ENCODE measurements around the gene GDPD4. TPM values are rescaled to one million over a fixed set of nuclear protein-coding genes. Genes with fewer than 3 reads are reported as not detected.
A peak's percentile ranks its signal among the peaks of the same experiment; 100 is the strongest.

Gene GDPD4
- total RNA-seq (not detected), polyA plus RNA-seq (not detected)

- WGBS: 93% methylated on average over 15 of the region's 15 CpGs
- DNase-seq (ENCODE audit: extremely low spot score): no peak
These were observed at the start of gene GDPD4 for GRCh38 chr11:77301510-77301909. GDPD4 (minus strand) TSS chr11:77301686; CDS start chr11:77285137, 16,549 bp downstream.

GRCh38 chr11:77347948-77348347 lies 46.5 kb upstream of the GDPD4 start:
- WGBS: 85% methylated on average over 2 of the region's 2 CpGs
- Histone ChIP-seq H3K4me1 (ENCODE audit: insufficient read depth) (no peaks in the 10 kb centered on the region), H3K4me3 (ENCODE audit: low read depth, low read length) (no peak overlapping the region), H3K36me3 (ENCODE audit: insufficient read depth) (peaks cover 3% of the 10 kb centered on the region), H3K27ac (ENCODE audit: low read depth) (no peak overlapping the region)
- DNase-seq (ENCODE audit: extremely low spot score): no peak

More at GRCh38 chr11:77301510-77301909, at the start of gene GDPD4:
- no peaks in the 10 kb centered on the region for H3K4me1 ChIP-seq (ENCODE audit: insufficient read depth)
- no peak within 1 kb of the TSS for H3K27ac ChIP-seq (ENCODE audit: low read depth)
- no peaks in the 10 kb centered on the region for H3K36me3 ChIP-seq (ENCODE audit: insufficient read depth)
- H3K4me3 ChIP-seq (ENCODE audit: low read depth, low read length): no peak within 1 kb of the TSS

- Histone ChIP-seq H3K36me3 (ENCODE audit: insufficient read depth) (peaks cover 3% of the 10 kb centered on the region), H3K27ac (ENCODE audit: low read depth) (no peak overlapping the region), H3K4me1 (ENCODE audit: insufficient read depth) (no peaks in the 10 kb centered on the region), H3K4me3 (ENCODE audit: low read depth, low read length) (no peak overlapping the region)
- WGBS: 96% methylated on average over 2 of the region's 2 CpGs
- DNase-seq (ENCODE audit: extremely low spot score): no peak
These were observed 45.6 kb upstream of the GDPD4 start for GRCh38 chr11:77346906-77347603.

GRCh38 chr11:77345621-77346020 lies 44.1 kb upstream of the GDPD4 start:
- Histone ChIP-seq H3K4me3 (ENCODE audit: low read depth, low read length) (no peak overlapping the region), H3K27ac (ENCODE audit: low read depth) (no peak overlapping the region), H3K36me3 (ENCODE audit: insufficient read depth) (peaks cover 3% of the 10 kb centered on the region), H3K4me1 (ENCODE audit: insufficient read depth) (no peaks in the 10 kb centered on the region)
- DNase-seq (ENCODE audit: extremely low spot score): no peak
- 74% methylated on average over 3 of the region's 3 CpGs for WGBS

- H3K27ac ChIP-seq (ENCODE audit: low read depth): no peak overlapping the region
- no peaks in the 10 kb centered on the region for H3K4me1 ChIP-seq (ENCODE audit: insufficient read depth)
- no peak for DNase-seq (ENCODE audit: extremely low spot score)
- peaks cover 2% of the 10 kb centered on the region for H3K36me3 ChIP-seq (ENCODE audit: insufficient read depth)
- WGBS: 45% methylated on average over 3 of the region's 3 CpGs
- no peak overlapping the region for H3K4me3 ChIP-seq (ENCODE audit: low read depth, low read length)
These were observed 39.0 kb upstream of the GDPD4 start for GRCh38 chr11:77340501-77340900.

GRCh38 chr11:77332259-77332658 lies 30.8 kb upstream of the GDPD4 start:
- no peak overlapping the region for H3K4me3 ChIP-seq (ENCODE audit: low read depth, low read length)
- no peak for DNase-seq (ENCODE audit: extremely low spot score)
- H3K27ac ChIP-seq (ENCODE audit: low read depth): no peak overlapping the region
- H3K4me1 ChIP-seq (ENCODE audit: insufficient read depth): no peaks in the 10 kb centered on the region
- WGBS: 93% methylated on average over 2 of the region's 3 CpGs
- no peaks in the 10 kb centered on the region for H3K36me3 ChIP-seq (ENCODE audit: insufficient read depth)

- no peak for DNase-seq (ENCODE audit: extremely low spot score)
- no peaks in the 10 kb centered on the region for H3K36me3 ChIP-seq (ENCODE audit: insufficient read depth)
- WGBS: 77% methylated on average over 1 of the region's 1 CpG
- H3K27ac ChIP-seq (ENCODE audit: low read depth): no peak overlapping the region
- no peak overlapping the region for H3K4me3 ChIP-seq (ENCODE audit: low read depth, low read length)
- H3K4me1 ChIP-seq (ENCODE audit: insufficient read depth): no peaks in the 10 kb centered on the region
These were observed 23.7 kb upstream of the GDPD4 start for GRCh38 chr11:77325159-77325558.

- H3K4me1 ChIP-seq (ENCODE audit: insufficient read depth): no peaks in the 10 kb centered on the region
- DNase-seq (ENCODE audit: extremely low spot score): no peak
- no peak overlapping the region for H3K4me3 ChIP-seq (ENCODE audit: low read depth, low read length)
- H3K27ac ChIP-seq (ENCODE audit: low read depth): no peak overlapping the region
- no peaks in the 10 kb centered on the region for H3K36me3 ChIP-seq (ENCODE audit: insufficient read depth)
These were observed 23.0 kb upstream of the GDPD4 start for GRCh38 chr11:77324508-77324907.

- DNase-seq (ENCODE audit: extremely low spot score): no peak
- Histone ChIP-seq H3K4me1 (ENCODE audit: insufficient read depth) (no peaks in the 10 kb centered on the region), H3K36me3 (ENCODE audit: insufficient read depth) (no peaks in the 10 kb centered on the region), H3K4me3 (ENCODE audit: low read depth, low read length) (no peak overlapping the region), H3K27ac (ENCODE audit: low read depth) (no peak overlapping the region)
- WGBS: 72% methylated on average over 2 of the region's 2 CpGs
These were observed 21.6 kb upstream of the GDPD4 start for GRCh38 chr11:77322926-77323590.

GRCh38 chr11:77322506-77322905 lies 21.0 kb upstream of the GDPD4 start:
- no peak overlapping the region for H3K27ac ChIP-seq (ENCODE audit: low read depth)
- H3K4me1 ChIP-seq (ENCODE audit: insufficient read depth): no peaks in the 10 kb centered on the region
- WGBS: 68% methylated on average over 2 of the region's 2 CpGs
- no peak overlapping the region for H3K4me3 ChIP-seq (ENCODE audit: low read depth, low read length)
- no peaks in the 10 kb centered on the region for H3K36me3 ChIP-seq (ENCODE audit: insufficient read depth)
- DNase-seq (ENCODE audit: extremely low spot score): no peak

GRCh38 chr11:77320351-77320750 lies 18.9 kb upstream of the GDPD4 start:
- DNase-seq (ENCODE audit: extremely low spot score): no peak
- no peaks in the 10 kb centered on the region for H3K36me3 ChIP-seq (ENCODE audit: insufficient read depth)
- 97% methylated on average over 1 of the region's 1 CpG for WGBS
- H3K4me3 ChIP-seq (ENCODE audit: low read depth, low read length): no peak overlapping the region
- H3K4me1 ChIP-seq (ENCODE audit: insufficient read depth): no peaks in the 10 kb centered on the region
- no peak overlapping the region for H3K27ac ChIP-seq (ENCODE audit: low read depth)

- H3K36me3 ChIP-seq (ENCODE audit: insufficient read depth): no peaks in the 10 kb centered on the region
- H3K4me1 ChIP-seq (ENCODE audit: insufficient read depth): no peaks in the 10 kb centered on the region
- H3K4me3 ChIP-seq (ENCODE audit: low read depth, low read length): no peak overlapping the region
- no peak for DNase-seq (ENCODE audit: extremely low spot score)
- 89% methylated on average over 2 of the region's 2 CpGs for WGBS
- H3K27ac ChIP-seq (ENCODE audit: low read depth): no peak overlapping the region
These were observed 17.1 kb upstream of the GDPD4 start for GRCh38 chr11:77318600-77318999.

- no peak overlapping the region for H3K27ac ChIP-seq (ENCODE audit: low read depth)
- H3K4me1 ChIP-seq (ENCODE audit: insufficient read depth): no peaks in the 10 kb centered on the region
- WGBS: 17% methylated on average over 5 of the region's 5 CpGs
- H3K36me3 ChIP-seq (ENCODE audit: insufficient read depth): no peaks in the 10 kb centered on the region
- DNase-seq (ENCODE audit: extremely low spot score): peak; percentile 79
- H3K4me3 ChIP-seq (ENCODE audit: low read depth, low read length): no peak overlapping the region
These were observed 15.4 kb upstream of the GDPD4 start for GRCh38 chr11:77316733-77317342.

GRCh38 chr11:77312107-77312506 lies 10.6 kb upstream of the GDPD4 start:
- H3K4me3 ChIP-seq (ENCODE audit: low read depth, low read length): no peak overlapping the region

More at GRCh38 chr11:77312107-77312506, 10.6 kb upstream of the GDPD4 start:
- H3K4me1 ChIP-seq (ENCODE audit: insufficient read depth): no peaks in the 10 kb centered on the region
- no peak overlapping the region for H3K27ac ChIP-seq (ENCODE audit: low read depth)
- no peaks in the 10 kb centered on the region for H3K36me3 ChIP-seq (ENCODE audit: insufficient read depth)
- DNase-seq (ENCODE audit: extremely low spot score): no peak

Measured in urinary bladder (tissue), 4 donors.